ENCODE measurements around the gene CHRDL2. TPM values are rescaled to one million over a fixed set of nuclear protein-coding genes. Genes with fewer than 3 reads are reported as not detected.

The CHRDL2 gene
- total and polyA plus RNA-seq, 2 donors (not counting 3 experiments of a cell fraction or from before 2014, with no cell fraction given) = not detected

GRCh38 chr11:74756571-74756970 lies 25.3 kb upstream of the CHRDL2 start:
- intact Hi-C loops (cut with micrococcal nuclease) = no loop called here
- Histone ChIP-seq H3K27ac (ENCODE audit: insufficient read depth, low read depth, low read length) (no peak overlapping the region), H3K9ac (replicated peaks; ENCODE audit: extremely low read depth, insufficient read depth, low read length) (no peak overlapping the region), H3K4me1 (ENCODE audit: control insufficient read depth, extremely low read depth, insufficient read depth, low read length) (peaks cover 34% of the 10 kb centered on the region), H4K20me1 (replicated peaks; ENCODE audit: control insufficient read depth, extremely low read depth, insufficient read depth, low read length) (no peaks in the 10 kb centered on the region), H3K9me3 (replicated peaks; ENCODE audit: control insufficient read depth, insufficient read depth, low read length) (no peaks in the 10 kb centered on the region), H3K9me1 (replicated peaks; ENCODE audit: control insufficient read depth, extremely low read depth, insufficient read depth, low read length) (no peaks in the 10 kb centered on the region), H3K27me3 (ENCODE audit: control insufficient read depth in 2 of 2, insufficient read depth in 2 of 2, low read length in 2 of 2) (no peaks in the 10 kb centered on the region), H3K4me2 (ENCODE audit: insufficient read depth, low read length) (peak overlapping the region; percentile 24), H3K79me2 (ENCODE audit: control insufficient read depth, insufficient read depth, low read length) (peaks cover 39% of the 10 kb centered on the region), H3K4me3 (replicated peaks in 1 of 3; ENCODE audit: insufficient read depth in 1 of 3, low read depth in 1 of 3, low read length in 3 of 3) (no peak overlapping the region), H2AFZ (ENCODE audit: low read depth, low read length) (no peak overlapping the region), H3K36me3 (ENCODE audit: control insufficient read depth in 2 of 2, extremely low read depth in 1 of 2, insufficient read depth in 2 of 2, low read length in 2 of 2) (no peaks in the 10 kb centered on the region)
- dilution Hi-C loops (cut with MboI; ENCODE audit: extremely low pct_ligation_motif_present, low sequenced_read_pairs) = no loop called here
- DNase-seq (ENCODE audit: low read depth, low spot score) = no peak
- POLR2A ChIA-PET = no interaction called here
- no peak for TF ChIP-seq EZH2 (IDR thresholded peaks at IDR 0.05; ENCODE audit: borderline replicate concordance, low read depth, low read length, severe bottlenecking)
- no peak for TF ChIP-seq CTCF (IDR thresholded peaks at IDR 0.05; ENCODE audit: extremely low read depth in 1 of 2, insufficient read depth in 1 of 2, low read depth in 1 of 2, low read length in 2 of 2)
- TF ChIP-seq POLR2AphosphoS5 (IDR thresholded peaks at IDR 0.05; ENCODE audit: insufficient read depth, low read depth, low read length) = no peak
- TF ChIP-seq FOS (IDR thresholded peaks at IDR 0.05; ENCODE audit: borderline replicate concordance, insufficient read depth, low read length) = no peak
- TF ChIP-seq POLR2A (IDR thresholded peaks at IDR 0.05; ENCODE audit: low read depth, low read length) = no peak
- no peak for TF ChIP-seq MYC (IDR thresholded peaks at IDR 0.05; ENCODE audit: low read depth, low read length)
- TF ChIP-seq GATA2 (IDR thresholded peaks at IDR 0.05; ENCODE audit: insufficient read depth, insufficient read length, low read depth, low read length) = no peak
- no peak for TF ChIP-seq MAX (IDR thresholded peaks at IDR 0.05; ENCODE audit: insufficient read depth, insufficient read length)
- TF ChIP-seq JUN (IDR thresholded peaks at IDR 0.05; ENCODE audit: borderline replicate concordance, insufficient read depth, insufficient read length, low read depth) = no peak
- CTCF ChIA-PET = interaction anchor here (1.0 kb wide), 1 partner anchor 13 kb away, joined by 4 read pairs; no protein-coding TSS in a partner anchor
- no TSS peak for BruUV-seq (replicated peaks)
- no peak for FAIRE-seq
